GM12878 (cell line): ENCODE data around the gene ITLN1. TPM values are rescaled to one million over a fixed set of nuclear protein-coding genes. Genes with fewer than 3 reads are reported as not detected.

Source experiments
- ATAC-seq: fragments of 200-7000 bp; cut with Tn5 transposase; 3 replicates; pipeline ENCODE4 v1.9.1; 2020; ENCODE audit warnings: mild to moderate bottlenecking, moderate library complexity
- BruUV-seq: library from RNA; stranded (reverse); fragments of 400-500 nt; replicated peaks from 2 replicates; lab custom pipeline; 2021; lab: Mats Ljungman, UMichigan
- CTCF ChIA-PET: fragments of 300-600 bp; sonication (Branson Sonifier 250); formaldehyde crosslinking; extraction: SDS; loops from one replicate; lab custom pipeline; 2021; ENCODE audit warnings: inconsistent platforms; lab: Yijun Ruan, JAX
- POLR2A ChIA-PET: fragments of 350-600 bp; formaldehyde crosslinking; extraction: SDS; loops from one replicate; lab custom pipeline; 2021; ENCODE audit warnings: inconsistent platforms; lab: Charles Lee
- RAD21 ChIA-PET: fragments of 300-600 bp; sonication (Branson Sonifier 250); formaldehyde crosslinking; loops from one replicate; lab custom pipeline; 2023; ENCODE audit warnings: antibody characterized with exemption; ENCODE audit not compliant: unreplicated experiment; lab: Charles Lee
- SMC1A ChIA-PET: fragments of 300-600 bp; sonication (Branson Sonifier 250); formaldehyde crosslinking; loops from one replicate; lab custom pipeline; 2023; ENCODE audit not compliant: unreplicated experiment, uncharacterized antibody; lab: Charles Lee
- DNase-seq: peaks from one replicate; pipeline ENCODE4 v3.0.0-alpha.2; 2011; ENCODE audit warnings: low read depth, low spot score
- FAIRE-seq: peaks from 3 replicates; lab custom pipeline; 2011; peaks lifted over from hg19 to GRCh38; lab: Jason Lieb, UNC
- H2AFZ ChIP-seq: 2 replicates; pipeline ENCODE4 v1.6.0; 2011; ENCODE audit warnings: low read depth, low read length, control low read depth; ENCODE audit not compliant: control insufficient read depth
- H3K27ac ChIP-seq: 2 replicates; pipeline ENCODE4 v1.5.1; 2011; ENCODE audit warnings: control low read depth; ENCODE audit not compliant: control insufficient read depth, insufficient read depth
- H3K27me3 ChIP-seq, 2 experiments: replicated peaks in 1 of 2; 2 replicates each; pipeline versions ENCODE4 v1.6.0 to v1.6.1; 2011; ENCODE audit warnings: low read length in 1 of 2; ENCODE audit not compliant: control insufficient read depth in 2 of 2, insufficient read depth in 2 of 2
- H3K36me3 ChIP-seq, 2 experiments: 2 replicates each; pipeline ENCODE4 v1.5.1; 2011; ENCODE audit warnings: low read length in 1 of 2; ENCODE audit not compliant: control insufficient read depth in 2 of 2, insufficient read depth in 2 of 2
- H3K4me1 ChIP-seq: 2 replicates; pipeline ENCODE4 v1.6.1; 2011; ENCODE audit warnings: mild to moderate bottlenecking, low read length, moderate library complexity, mixed read lengths; ENCODE audit not compliant: control insufficient read depth, insufficient read depth
- H3K4me2 ChIP-seq: 2 replicates; pipeline ENCODE4 v1.6.0; 2011; ENCODE audit warnings: control low read depth; ENCODE audit not compliant: control insufficient read depth, insufficient read depth
- H3K4me3 ChIP-seq: fragments of 200-600 bp; sonication (generic); 2 replicates; pipeline ENCODE4 v1.5.1; 2016
- H3K79me2 ChIP-seq: 2 replicates; pipeline ENCODE4 v1.6.0; 2011; ENCODE audit warnings: low read length; ENCODE audit not compliant: control insufficient read depth, insufficient read depth
- H3K9ac ChIP-seq: 2 replicates; pipeline ENCODE4 v1.8.0; 2011; ENCODE audit warnings: low read length, control low read depth, mixed read lengths; ENCODE audit not compliant: control insufficient read depth, insufficient read depth
- H3K9me3 ChIP-seq: replicated peaks from 3 replicates; pipeline ENCODE4 v1.5.1; 2011; ENCODE audit warnings: mild to moderate bottlenecking, low read length; ENCODE audit not compliant: control insufficient read depth, insufficient read depth
- H4K20me1 ChIP-seq: 2 replicates; pipeline ENCODE4 v1.6.0; 2011; ENCODE audit not compliant: control insufficient read depth, insufficient read depth
- ETV6 ChIP-seq, 2 experiments: fragments of 450-650 bp in 1 of 2; IDR thresholded peaks in 1 of 2; conservative IDR thresholded peaks in 1 of 2; 2 replicates each; pipeline ENCODE4 v1.6.1; 2014; ENCODE audit warnings: antibody characterized with exemption in 1 of 2, borderline replicate concordance in 1 of 2, low read depth in 1 of 2, mild to moderate bottlenecking in 1 of 2, moderate library complexity in 1 of 2
- FOXM1 ChIP-seq: IDR thresholded peaks from 2 replicates; pipeline ENCODE4 v1.6.1; 2012; ENCODE audit warnings: low read depth, mild to moderate bottlenecking, inconsistent platforms, low read length, moderate library complexity
- HDAC6 ChIP-seq: fragments of 200-600 bp; sonication (generic); IDR thresholded peaks from one replicate; pipeline ENCODE4 v1.8.0; 2017; ENCODE audit warnings: antibody characterized with exemption; ENCODE audit not compliant: unreplicated experiment
- JUNB ChIP-seq: IDR thresholded peaks from 2 replicates; pipeline ENCODE4 v1.6.1; 2016; ENCODE audit warnings: antibody characterized with exemption, mild to moderate bottlenecking
- PAX5 ChIP-seq: IDR thresholded peaks from 2 replicates; pipeline ENCODE4 v1.6.1; 2011; ENCODE audit warnings: low read depth, low read length, borderline replicate concordance
- POLR2AphosphoS2 ChIP-seq: IDR thresholded peaks from 2 replicates; pipeline ENCODE4 v1.6.1; 2011; ENCODE audit warnings: low read depth, mild to moderate bottlenecking, low read length, improper control_type of control experiment, moderate library complexity
- POU2F2 ChIP-seq: IDR thresholded peaks from 3 replicates; pipeline ENCODE4 v1.6.1; 2011; ENCODE audit warnings: low read depth, mild to moderate bottlenecking, low read length, borderline replicate concordance
- RAD21 ChIP-seq: IDR thresholded peaks from 2 replicates; pipeline ENCODE4 v1.6.1; 2011; ENCODE audit warnings: mild to moderate bottlenecking, low read depth, low read length, moderate library complexity; ENCODE audit not compliant: insufficient read depth
- SUZ12 ChIP-seq: fragments of 200-600 bp; sonication (generic); IDR thresholded peaks from one replicate; pipeline ENCODE4 v1.6.1; 2018; ENCODE audit warnings: antibody characterized with exemption, mild to moderate bottlenecking; ENCODE audit not compliant: unreplicated experiment
- ZBED1 ChIP-seq: IDR thresholded peaks from 2 replicates; pipeline ENCODE4 v1.6.1; 2016; ENCODE audit warnings: borderline replicate concordance
- WGBS: methylation state at CpG from one replicate; pipeline ENCODE4 v1.1.6; 2016; ENCODE audit warnings: low lambda C conversion rate; ENCODE audit not compliant: insufficient replicate concordance, insufficient coverage; ENCODE audit errors: missing lambda C conversion rate; 5-methylcytosine and 5-hydroxymethylcytosine counted together
- in situ Hi-C: fragments of 300-500 bp; cut with MboI; formaldehyde crosslinking; loops from 9 replicates; pipeline ENCODE4 v1.14.3; 2018; ENCODE audit warnings: mixed read lengths
- intact Hi-C: fragments of 100-400 bp; cut with micrococcal nuclease; formaldehyde crosslinking; loops from one replicate; pipeline ENCODE4 v1.14.2; 2022; ENCODE audit not compliant: unreplicated experiment
- polyA plus RNA-seq, 11 experiments: library from polyadenylated mRNA; depleted of rRNA in 4 of 11; unstranded in 6 of 11; stranded (reverse) in 5 of 11; fragments of >200 nt; fragmentation: Nextera tagmentation in 4 of 11; fragmentation: Illumina TruSeq in 1 of 11; extraction: Ambion mirVana in 4 of 11; extraction: Trizol in 1 of 11; gene quantifications; 1 replicate in 1 of 11; 2 replicates in 10 of 11; pipeline versions ENCODE4 v1.2.1 to v1.2.3, GENCODE V29; 2011 to 2016; ENCODE audit warnings: inconsistent platforms in 2 of 11, missing spikeins in 2 of 11, low read depth in 1 of 11
- total RNA-seq, 4 experiments: library from RNA; depleted of rRNA in 3 of 4; stranded (reverse); fragments of >200 nt in 3 of 4; fragmentation: Illumina TruSeq in 1 of 4; extraction: Trizol in 1 of 4; gene quantifications; 2 replicates each; pipeline versions ENCODE4 v1.2.1 to v1.2.3, GENCODE V29; 2013 to 2021
- TF ChIP-seq, protein P1 (sequence below): IDR thresholded peaks from 2 replicates; pipeline ENCODE4 v1.6.1; 2011; ENCODE audit warnings: borderline replicate concordance, low read depth, mild to moderate bottlenecking, moderate library complexity, mixed read lengths, low read length; ENCODE audit not compliant: insufficient read depth; ENCODE audit errors: extremely low read length
- TF ChIP-seq, protein P2 (sequence below): IDR thresholded peaks from 2 replicates; pipeline ENCODE4 v1.6.1; 2011; ENCODE audit warnings: borderline replicate concordance, low read depth, mild to moderate bottlenecking, moderate library complexity, low read length; ENCODE audit not compliant: insufficient read depth, poor library complexity, severe bottlenecking
- TF ChIP-seq, protein P3 (sequence below): fragments of 450-650 bp; formaldehyde crosslinking; IDR thresholded peaks from 2 replicates; pipeline ENCODE4 v1.4.0; 2020; ENCODE audit warnings: mild to moderate bottlenecking, moderate library complexity
- TF ChIP-seq, protein P4 (sequence below): fragments of 450-650 bp; conservative IDR thresholded peaks from 2 replicates; pipeline ENCODE4 v1.6.1; 2017; ENCODE audit warnings: mild to moderate bottlenecking, moderate library complexity
- TF ChIP-seq, protein P5 (sequence below): fragments of 450-650 bp; IDR thresholded peaks from 2 replicates; pipeline ENCODE4 v1.6.1; 2016; ENCODE audit warnings: mild to moderate bottlenecking

The ITLN1 gene
- total and polyA plus RNA-seq, 10 of the 15 experiments (the other 5 are each of a cell fraction or from before 2014, with no cell fraction given): not detected

DNA sequence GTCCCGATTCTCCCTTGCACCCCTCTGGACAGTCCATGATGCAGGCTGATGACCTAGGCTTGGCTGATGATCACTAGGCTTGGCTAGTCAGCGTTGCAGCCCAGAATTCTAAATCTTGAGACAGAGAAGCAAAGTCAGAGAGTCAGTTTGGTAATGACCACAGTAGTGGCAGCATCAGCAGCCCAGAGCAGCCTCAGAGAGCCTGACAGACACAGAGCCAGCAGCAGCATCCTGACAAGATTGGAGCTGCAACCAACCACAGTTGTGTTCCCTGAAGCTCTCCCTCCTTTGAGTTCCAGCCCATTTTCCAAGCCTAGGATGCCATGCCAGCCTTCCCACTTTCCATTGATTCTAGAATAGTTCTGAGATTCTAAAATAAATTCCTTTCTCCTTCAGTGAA lies 16.8 kb upstream of the ITLN1 start:
- no peak overlapping the region for H3K9ac ChIP-seq
- no peak overlapping the region for H3K4me2 ChIP-seq
- ATAC-seq (no peak), DNase-seq (no peak), FAIRE-seq (no peak)
- H3K27me3 ChIP-seq: no peaks in the 10 kb centered on the region; a peak in 1 of 4 replicates
- in situ Hi-C loops: no loop called here
- POLR2A ChIA-PET: no interaction called here
- H3K27ac ChIP-seq: no peak overlapping the region
- no TSS peak for BruUV-seq
- intact Hi-C loops: no loop called here
- SMC1A ChIA-PET: no interaction called here
- H4K20me1 ChIP-seq: no peaks in the 10 kb centered on the region
- RAD21 ChIA-PET: no interaction called here
- CTCF ChIA-PET: no interaction called here
- H3K4me1 ChIP-seq: no peaks in the 10 kb centered on the region
- H2AFZ ChIP-seq: no peak overlapping the region
- WGBS: 47% methylated on average over 2 of the region's 2 CpGs
- H3K9me3 ChIP-seq: no peaks in the 10 kb centered on the region
- no peaks in the 10 kb centered on the region for H3K79me2 ChIP-seq
- no peak overlapping the region for H3K4me3 ChIP-seq
- no peaks in the 10 kb centered on the region for H3K36me3 ChIP-seq
- no peak for TF ChIP-seq PAX5
- TF ChIP-seq, protein P1, sequence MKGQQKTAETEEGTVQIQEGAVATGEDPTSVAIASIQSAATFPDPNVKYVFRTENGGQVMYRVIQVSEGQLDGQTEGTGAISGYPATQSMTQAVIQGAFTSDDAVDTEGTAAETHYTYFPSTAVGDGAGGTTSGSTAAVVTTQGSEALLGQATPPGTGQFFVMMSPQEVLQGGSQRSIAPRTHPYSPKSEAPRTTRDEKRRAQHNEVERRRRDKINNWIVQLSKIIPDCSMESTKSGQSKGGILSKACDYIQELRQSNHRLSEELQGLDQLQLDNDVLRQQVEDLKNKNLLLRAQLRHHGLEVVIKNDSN: no peak
- TF ChIP-seq HDAC6: no peak
- no peak for TF ChIP-seq POU2F2
- TF ChIP-seq, protein P2, sequence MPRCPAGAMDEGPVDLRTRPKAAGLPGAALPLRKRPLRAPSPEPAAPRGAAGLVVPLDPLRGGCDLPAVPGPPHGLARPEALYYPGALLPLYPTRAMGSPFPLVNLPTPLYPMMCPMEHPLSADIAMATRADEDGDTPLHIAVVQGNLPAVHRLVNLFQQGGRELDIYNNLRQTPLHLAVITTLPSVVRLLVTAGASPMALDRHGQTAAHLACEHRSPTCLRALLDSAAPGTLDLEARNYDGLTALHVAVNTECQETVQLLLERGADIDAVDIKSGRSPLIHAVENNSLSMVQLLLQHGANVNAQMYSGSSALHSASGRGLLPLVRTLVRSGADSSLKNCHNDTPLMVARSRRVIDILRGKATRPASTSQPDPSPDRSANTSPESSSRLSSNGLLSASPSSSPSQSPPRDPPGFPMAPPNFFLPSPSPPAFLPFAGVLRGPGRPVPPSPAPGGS: no peak
- no peak for TF ChIP-seq FOXM1
- TF ChIP-seq SUZ12: no peak
- no peak for TF ChIP-seq ZBED1
- TF ChIP-seq, protein P3, sequence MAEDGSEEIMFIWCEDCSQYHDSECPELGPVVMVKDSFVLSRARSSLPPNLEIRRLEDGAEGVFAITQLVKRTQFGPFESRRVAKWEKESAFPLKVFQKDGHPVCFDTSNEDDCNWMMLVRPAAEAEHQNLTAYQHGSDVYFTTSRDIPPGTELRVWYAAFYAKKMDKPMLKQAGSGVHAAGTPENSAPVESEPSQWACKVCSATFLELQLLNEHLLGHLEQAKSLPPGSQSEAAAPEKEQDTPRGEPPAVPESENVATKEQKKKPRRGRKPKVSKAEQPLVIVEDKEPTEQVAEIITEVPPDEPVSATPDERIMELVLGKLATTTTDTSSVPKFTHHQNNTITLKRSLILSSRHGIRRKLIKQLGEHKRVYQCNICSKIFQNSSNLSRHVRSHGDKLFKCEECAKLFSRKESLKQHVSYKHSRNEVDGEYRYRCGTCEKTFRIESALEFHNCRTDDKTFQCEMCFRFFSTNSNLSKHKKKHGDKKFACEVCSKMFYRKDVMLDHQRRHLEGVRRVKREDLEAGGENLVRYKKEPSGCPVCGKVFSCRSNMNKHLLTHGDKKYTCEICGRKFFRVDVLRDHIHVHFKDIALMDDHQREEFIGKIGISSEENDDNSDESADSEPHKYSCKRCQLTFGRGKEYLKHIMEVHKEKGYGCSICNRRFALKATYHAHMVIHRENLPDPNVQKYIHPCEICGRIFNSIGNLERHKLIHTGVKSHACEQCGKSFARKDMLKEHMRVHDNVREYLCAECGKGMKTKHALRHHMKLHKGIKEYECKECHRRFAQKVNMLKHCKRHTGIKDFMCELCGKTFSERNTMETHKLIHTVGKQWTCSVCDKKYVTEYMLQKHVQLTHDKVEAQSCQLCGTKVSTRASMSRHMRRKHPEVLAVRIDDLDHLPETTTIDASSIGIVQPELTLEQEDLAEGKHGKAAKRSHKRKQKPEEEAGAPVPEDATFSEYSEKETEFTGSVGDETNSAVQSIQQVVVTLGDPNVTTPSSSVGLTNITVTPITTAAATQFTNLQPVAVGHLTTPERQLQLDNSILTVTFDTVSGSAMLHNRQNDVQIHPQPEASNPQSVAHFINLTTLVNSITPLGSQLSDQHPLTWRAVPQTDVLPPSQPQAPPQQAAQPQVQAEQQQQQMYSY (CRISPR knock-in tag): no peak
- no peak for TF ChIP-seq ETV6 (conservative IDR thresholded peaks at IDR 0.05 in 1 of 2, IDR thresholded peaks at IDR 0.05 in 1 of 2; ENCODE audit: borderline replicate concordance in 1 of 2, low read depth in 1 of 2)
- TF ChIP-seq JUNB: no peak
- TF ChIP-seq, protein P4, sequence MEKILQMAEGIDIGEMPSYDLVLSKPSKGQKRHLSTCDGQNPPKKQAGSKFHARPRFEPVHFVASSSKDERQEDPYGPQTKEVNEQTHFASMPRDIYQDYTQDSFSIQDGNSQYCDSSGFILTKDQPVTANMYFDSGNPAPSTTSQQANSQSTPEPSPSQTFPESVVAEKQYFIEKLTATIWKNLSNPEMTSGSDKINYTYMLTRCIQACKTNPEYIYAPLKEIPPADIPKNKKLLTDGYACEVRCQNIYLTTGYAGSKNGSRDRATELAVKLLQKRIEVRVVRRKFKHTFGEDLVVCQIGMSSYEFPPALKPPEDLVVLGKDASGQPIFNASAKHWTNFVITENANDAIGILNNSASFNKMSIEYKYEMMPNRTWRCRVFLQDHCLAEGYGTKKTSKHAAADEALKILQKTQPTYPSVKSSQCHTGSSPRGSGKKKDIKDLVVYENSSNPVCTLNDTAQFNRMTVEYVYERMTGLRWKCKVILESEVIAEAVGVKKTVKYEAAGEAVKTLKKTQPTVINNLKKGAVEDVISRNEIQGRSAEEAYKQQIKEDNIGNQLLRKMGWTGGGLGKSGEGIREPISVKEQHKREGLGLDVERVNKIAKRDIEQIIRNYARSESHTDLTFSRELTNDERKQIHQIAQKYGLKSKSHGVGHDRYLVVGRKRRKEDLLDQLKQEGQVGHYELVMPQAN: no peak
- TF ChIP-seq, protein P5, sequence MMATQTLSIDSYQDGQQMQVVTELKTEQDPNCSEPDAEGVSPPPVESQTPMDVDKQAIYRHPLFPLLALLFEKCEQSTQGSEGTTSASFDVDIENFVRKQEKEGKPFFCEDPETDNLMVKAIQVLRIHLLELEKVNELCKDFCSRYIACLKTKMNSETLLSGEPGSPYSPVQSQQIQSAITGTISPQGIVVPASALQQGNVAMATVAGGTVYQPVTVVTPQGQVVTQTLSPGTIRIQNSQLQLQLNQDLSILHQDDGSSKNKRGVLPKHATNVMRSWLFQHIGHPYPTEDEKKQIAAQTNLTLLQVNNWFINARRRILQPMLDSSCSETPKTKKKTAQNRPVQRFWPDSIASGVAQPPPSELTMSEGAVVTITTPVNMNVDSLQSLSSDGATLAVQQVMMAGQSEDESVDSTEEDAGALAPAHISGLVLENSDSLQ: no peak
- no peak for TF ChIP-seq POLR2AphosphoS2
- TF ChIP-seq RAD21: no peak
